Measurements from ENCODE around the gene DDTL.
A peak's percentile ranks its signal among the peaks of the same experiment; 100 is the strongest.
"Not testable (repeated sequence)": the region's sequence is repeated elsewhere in the genome, so short reads cannot be mapped to it uniquely, and the experiment has no call there.

The DDTL gene

GRCh38 chr22:23970816-23971486 lies 4.3 kb downstream of the DDTL start:
- TF ChIP-seq CTCF (IDR thresholded peaks at IDR 0.05; ENCODE audit: low read depth, low read length) = no peak
- DNase-seq (ENCODE audit: low read depth in 2 of 2) = no peak
- no peak overlapping the region for H3K4me3 ChIP-seq (replicated peaks in 1 of 2; ENCODE audit: low read depth in 2 of 2, low read length in 2 of 2)

GRCh38 chr22:23971927-23972326 lies 5.2 kb downstream of the DDTL start:
- H3K4me3 ChIP-seq (replicated peaks in 1 of 2; ENCODE audit: low read depth in 2 of 2, low read length in 2 of 2); DNase-seq (ENCODE audit: low read depth in 2 of 2): not testable (repeated sequence)

- not testable (repeated sequence) for H3K4me3 ChIP-seq (replicated peaks in 1 of 2; ENCODE audit: low read depth in 2 of 2, low read length in 2 of 2); DNase-seq (ENCODE audit: low read depth in 2 of 2)
Observed at GRCh38 chr22:23974345-23974744, 7.7 kb downstream of the DDTL start, which contains the start of gene DDT. TSS of gene DDT (minus strand) at chr22:23974441. CDS start at chr22:23974414, 27 bp downstream.

GRCh38 chr22:23974836-23975352 lies 8.2 kb downstream of the DDTL start:
- H3K4me3 ChIP-seq (replicated peaks in 1 of 2; ENCODE audit: low read depth in 2 of 2, low read length in 2 of 2); DNase-seq (ENCODE audit: low read depth in 2 of 2): not testable (repeated sequence)

- not testable (repeated sequence) for DNase-seq (ENCODE audit: low read depth in 2 of 2); H3K4me3 ChIP-seq (replicated peaks in 1 of 2; ENCODE audit: low read depth in 2 of 2, low read length in 2 of 2)
Observed at GRCh38 chr22:23977304-23977703, 10.6 kb downstream of the DDTL start.

- DNase-seq (ENCODE audit: low read depth in 2 of 2); H3K4me3 ChIP-seq (replicated peaks in 1 of 2; ENCODE audit: low read depth in 2 of 2, low read length in 2 of 2): not testable (repeated sequence)
Observed at GRCh38 chr22:23979557-23980240, 13.0 kb downstream of the DDTL start, which contains the start of gene GSTT2. TSS of gene GSTT2 (plus strand) at chr22:23980134.

GRCh38 chr22:23980567-23980966 lies 13.9 kb downstream of the DDTL start:
- H3K4me3 ChIP-seq (replicated peaks in 1 of 2; ENCODE audit: low read depth in 2 of 2, low read length in 2 of 2); DNase-seq (ENCODE audit: low read depth in 2 of 2): not testable (repeated sequence)

- H3K4me3 ChIP-seq (replicated peaks in 1 of 2; ENCODE audit: low read depth in 2 of 2, low read length in 2 of 2) = no peak overlapping the region
- TF ChIP-seq CTCF (IDR thresholded peaks at IDR 0.05; ENCODE audit: low read depth, low read length) = no peak
- DNase-seq (ENCODE audit: low read depth in 2 of 2) = peak in 1 of 2 donors; percentile 26
Observed at GRCh38 chr22:23984430-23984829, 17.7 kb downstream of the DDTL start.

GRCh38 chr22:23986089-23986488 lies 19.4 kb downstream of the DDTL start:
- DNase-seq (ENCODE audit: low read depth in 2 of 2) = not testable (repeated sequence)

GRCh38 chr22:23986538-23987178 lies 20.0 kb downstream of the DDTL start:
- H3K4me3 ChIP-seq (replicated peaks in 1 of 2; ENCODE audit: low read depth in 2 of 2, low read length in 2 of 2); DNase-seq (ENCODE audit: low read depth in 2 of 2): not testable (repeated sequence)

More at GRCh38 chr22:23986089-23986488, 19.4 kb downstream of the DDTL start:
- not testable (repeated sequence) for H3K4me3 ChIP-seq (replicated peaks in 1 of 2; ENCODE audit: low read depth in 2 of 2, low read length in 2 of 2)

GRCh38 chr22:23989583-23990244 lies 23.0 kb downstream of the DDTL start:
- not testable (repeated sequence) for H3K4me3 ChIP-seq (replicated peaks in 1 of 2; ENCODE audit: low read depth in 2 of 2, low read length in 2 of 2)
- peak in 1 of 2 donors; percentile 51 for DNase-seq (ENCODE audit: low read depth in 2 of 2)

GRCh38 chr22:23993080-23993479 lies 26.4 kb downstream of the DDTL start:
- DNase-seq (ENCODE audit: low read depth in 2 of 2) = not testable (repeated sequence)

GRCh38 chr22:23993581-23994177 lies 27.0 kb downstream of the DDTL start:
- DNase-seq (ENCODE audit: low read depth in 2 of 2) = not testable (repeated sequence)

More at GRCh38 chr22:23993080-23993479, 26.4 kb downstream of the DDTL start:
- not testable (repeated sequence) for H3K4me3 ChIP-seq (replicated peaks in 1 of 2; ENCODE audit: low read depth in 2 of 2, low read length in 2 of 2)

More at GRCh38 chr22:23993581-23994177, 27.0 kb downstream of the DDTL start:
- H3K4me3 ChIP-seq (replicated peaks in 1 of 2; ENCODE audit: low read depth in 2 of 2, low read length in 2 of 2) = not testable (repeated sequence)

Data from cardiac fibroblast (primary cell).